GM18517 (cell line): ENCODE results near the gene ISCU.
"Not testable (repeated sequence)": the region's sequence is repeated elsewhere in the genome, so short reads cannot be mapped to it uniquely, and the experiment has no call there.

Experiments
- ATAC-seq: cut with Tn5 transposase; IDR thresholded peaks from one replicate; pipeline ENCODE4 v1.9.1; 2021; ENCODE audit warnings: mild to moderate bottlenecking, moderate library complexity; ENCODE audit not compliant: unreplicated experiment

ISCU gene

DNA sequence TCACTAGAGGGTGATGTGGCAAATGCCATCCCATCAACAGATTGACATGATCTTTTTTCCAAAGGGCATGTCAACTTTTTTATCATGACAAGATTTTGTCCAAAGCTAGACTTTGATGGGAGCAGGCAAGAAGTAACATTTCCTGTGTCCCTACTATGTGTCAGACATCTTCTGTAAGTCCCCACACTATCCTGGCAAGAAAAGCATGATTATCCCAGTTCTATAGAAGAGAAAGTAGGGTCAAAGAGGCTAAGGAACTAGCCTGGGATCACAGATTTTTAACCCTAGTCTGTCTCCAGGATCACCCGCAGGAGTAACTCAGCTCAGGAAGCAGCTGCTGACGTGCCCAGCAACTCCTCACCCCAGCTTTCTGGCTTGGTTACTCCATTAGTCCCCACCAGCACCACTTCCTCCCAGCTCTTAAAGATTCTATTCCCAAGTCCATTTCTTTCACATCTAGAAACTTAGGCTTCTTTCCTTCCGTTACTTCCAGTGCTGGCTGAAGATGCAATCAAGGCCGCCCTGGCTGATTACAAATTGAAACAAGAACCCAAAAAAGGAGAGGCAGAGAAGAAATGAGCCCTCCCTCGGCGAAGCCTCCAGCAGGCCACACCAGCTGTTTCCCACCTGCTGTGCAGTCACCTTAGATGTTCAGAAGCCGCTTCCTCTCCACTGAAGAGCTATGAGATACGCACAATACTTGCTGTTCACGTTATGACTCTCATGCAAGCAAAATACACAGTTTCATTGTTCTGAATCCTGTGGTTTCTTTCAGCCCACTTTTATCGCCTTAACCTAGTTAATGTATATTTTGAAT is 6.2 kb downstream of the ISCU start:
- peak; percentile 71 for ATAC-seq

DNA sequence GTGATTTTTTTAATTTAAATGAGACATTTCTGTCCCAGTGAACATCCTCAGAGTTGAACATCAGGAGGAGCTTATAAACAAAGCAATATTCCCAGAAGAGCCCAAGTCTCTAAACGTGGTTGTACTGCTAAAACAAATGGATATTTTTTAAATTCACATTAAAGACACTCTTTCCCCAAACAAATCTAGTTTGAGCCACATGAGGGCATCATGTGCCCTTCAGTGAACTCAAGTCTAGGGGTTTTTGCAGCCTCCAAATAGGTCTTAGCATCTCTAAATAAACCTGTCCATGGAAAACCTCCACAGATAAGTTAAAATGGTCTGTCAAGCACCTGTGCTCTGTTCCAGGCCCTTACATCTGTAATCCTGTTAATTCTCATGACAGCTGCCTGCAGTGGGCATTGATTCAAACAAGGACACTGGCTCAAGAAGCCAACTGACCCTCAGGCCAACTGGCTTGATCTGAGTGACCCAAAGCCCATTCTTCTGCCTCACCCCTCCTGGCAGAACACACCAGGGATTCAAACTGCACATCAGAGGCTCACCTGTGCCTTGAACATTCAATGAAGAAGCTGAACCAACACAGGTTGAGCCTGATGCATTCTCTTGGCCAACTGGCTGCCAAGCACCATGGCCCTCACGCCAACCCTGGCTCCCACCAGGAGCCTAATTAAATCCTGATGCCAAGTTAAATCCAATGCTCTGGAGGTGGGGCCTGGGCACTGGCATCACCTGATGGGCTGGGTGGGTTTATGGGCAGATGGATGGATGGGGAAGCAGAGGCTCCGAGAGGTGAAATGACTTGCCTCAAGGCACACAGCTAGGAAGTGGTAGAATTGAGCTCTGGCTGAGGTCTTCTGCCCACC is 8.6 kb downstream of the ISCU start:
- ATAC-seq: no peak

DNA sequence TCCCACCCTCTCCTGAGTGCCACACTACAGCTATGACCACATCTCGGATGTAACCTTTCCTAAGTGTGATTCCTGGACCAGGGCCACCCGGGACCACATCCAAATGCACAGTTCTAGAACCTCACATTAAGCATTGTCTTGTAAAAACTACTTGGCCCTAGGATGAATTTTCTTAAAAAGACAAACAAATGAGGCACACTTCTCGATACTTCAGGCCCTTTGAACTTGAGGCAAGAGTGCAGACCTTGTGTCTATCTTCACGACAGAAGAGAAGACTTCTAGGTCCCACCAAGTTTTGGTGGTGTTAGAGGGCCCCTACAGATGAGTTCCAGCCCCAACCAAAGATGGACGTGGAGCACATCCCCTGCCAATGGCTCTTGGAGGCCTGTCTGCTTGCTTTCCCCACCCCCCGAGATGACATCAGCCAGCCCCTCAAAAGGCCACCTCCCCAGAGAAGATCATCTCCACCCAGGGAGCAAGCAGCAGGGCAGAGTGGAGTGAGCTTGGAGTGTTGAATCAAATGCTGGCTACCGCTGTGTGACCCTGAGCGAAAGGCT is 9.3 kb downstream of the ISCU start:
- ATAC-seq: no peak

DNA sequence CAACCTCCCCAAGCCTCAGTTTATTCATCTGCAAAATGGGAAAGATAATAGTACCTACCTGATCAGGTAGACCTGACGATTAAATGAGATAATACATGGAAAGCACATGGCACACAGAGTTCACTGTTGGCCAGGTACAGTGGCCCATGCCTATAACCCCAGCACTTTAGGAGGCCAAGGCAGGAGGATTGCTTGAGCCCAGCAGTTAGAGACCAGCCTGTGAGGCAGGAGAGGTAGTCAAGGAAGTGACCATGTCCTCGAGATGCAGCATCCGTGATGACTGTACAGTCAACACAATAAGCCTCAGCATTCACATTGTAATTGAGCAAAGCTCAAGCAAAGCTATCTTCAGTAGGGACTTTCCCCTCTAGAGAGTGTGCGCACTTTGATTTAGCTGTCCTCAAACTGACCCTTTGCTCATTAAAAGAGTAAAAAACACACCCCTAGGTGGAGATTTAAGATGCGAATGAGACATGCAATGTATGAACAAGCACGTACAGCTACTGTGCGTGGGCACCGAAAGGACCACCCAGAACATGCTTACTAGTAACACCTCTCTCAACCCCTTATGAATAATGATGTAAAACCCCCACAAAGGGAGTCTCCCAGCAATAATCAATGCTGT is 9.9 kb downstream of the ISCU start:
- ATAC-seq: peak; percentile 34

DNA sequence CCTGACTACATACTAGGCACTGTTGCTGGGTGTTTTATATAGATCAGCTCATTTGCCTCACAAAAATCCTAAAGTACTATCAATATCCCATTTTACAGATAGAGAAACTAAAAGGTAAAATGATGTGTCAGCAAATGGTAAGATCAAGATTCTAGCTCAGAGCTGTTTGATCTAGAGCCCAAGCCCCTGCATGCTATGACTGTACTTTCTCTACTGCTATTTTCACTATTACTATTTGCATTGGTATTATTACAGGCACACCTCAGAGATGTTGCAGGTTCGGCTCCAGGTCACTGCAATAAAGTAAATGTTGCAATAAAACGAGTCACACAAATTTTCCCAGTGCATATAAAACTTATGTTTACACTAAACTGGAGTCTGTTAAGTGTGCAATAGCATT is 10.9 kb downstream of the ISCU start:
- peak; percentile 30 for ATAC-seq

DNA sequence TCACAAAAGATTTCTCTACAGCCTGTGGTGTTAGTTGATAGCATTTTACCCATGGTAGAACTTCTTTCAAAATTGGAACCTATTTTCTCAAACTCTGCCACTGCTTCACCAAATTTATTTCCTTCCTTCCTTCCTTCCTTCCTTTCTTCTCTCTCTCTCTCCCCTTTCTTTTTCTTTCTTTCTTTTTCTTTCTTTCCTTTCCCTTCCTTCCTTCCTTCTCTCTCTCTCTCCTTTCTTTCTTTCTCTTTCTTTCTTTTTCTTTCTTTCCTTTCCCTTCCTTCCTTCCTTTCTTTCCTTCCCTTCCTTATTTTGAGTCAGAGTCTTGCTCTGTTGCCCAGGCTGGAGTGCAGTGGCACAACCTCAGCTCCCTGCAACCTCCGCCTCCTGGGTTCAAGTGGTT is 11.9 kb downstream of the ISCU start:
- not testable (repeated sequence) for ATAC-seq

DNA sequence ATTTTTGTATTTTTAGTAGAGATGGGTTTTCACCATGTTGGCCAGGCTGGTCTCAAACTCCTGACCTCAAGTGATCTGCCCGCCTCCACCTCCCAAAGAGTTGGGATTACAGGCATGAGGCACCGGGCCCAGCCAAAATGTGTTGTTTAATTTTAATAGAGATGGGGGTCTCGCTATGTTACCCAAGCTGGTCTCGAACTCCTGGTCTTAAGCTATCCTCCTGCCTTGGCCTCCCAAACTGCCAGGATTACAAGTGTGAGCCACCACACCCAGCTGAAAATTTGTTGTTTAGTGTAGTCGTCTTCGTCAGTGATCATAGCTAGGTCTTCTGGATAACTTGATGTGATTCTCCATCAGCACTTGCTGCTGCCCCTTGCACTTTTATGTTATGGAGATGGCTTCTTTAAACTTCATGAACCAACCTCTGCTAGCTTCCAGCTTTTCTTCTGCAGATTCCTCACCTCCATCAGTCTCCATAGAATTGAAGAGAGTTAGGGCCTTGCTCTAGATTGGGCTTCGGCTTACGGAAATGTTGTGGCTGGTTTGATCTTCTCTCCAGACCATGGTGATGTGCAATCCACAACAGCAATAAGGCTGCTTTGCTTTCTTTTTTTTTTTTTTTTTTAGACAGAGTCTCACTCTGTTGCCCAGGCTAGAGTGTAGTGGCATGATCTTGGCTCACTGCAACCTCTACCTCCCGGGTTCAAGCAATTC is 13.0 kb downstream of the ISCU start:
- ATAC-seq: no peak

DNA sequence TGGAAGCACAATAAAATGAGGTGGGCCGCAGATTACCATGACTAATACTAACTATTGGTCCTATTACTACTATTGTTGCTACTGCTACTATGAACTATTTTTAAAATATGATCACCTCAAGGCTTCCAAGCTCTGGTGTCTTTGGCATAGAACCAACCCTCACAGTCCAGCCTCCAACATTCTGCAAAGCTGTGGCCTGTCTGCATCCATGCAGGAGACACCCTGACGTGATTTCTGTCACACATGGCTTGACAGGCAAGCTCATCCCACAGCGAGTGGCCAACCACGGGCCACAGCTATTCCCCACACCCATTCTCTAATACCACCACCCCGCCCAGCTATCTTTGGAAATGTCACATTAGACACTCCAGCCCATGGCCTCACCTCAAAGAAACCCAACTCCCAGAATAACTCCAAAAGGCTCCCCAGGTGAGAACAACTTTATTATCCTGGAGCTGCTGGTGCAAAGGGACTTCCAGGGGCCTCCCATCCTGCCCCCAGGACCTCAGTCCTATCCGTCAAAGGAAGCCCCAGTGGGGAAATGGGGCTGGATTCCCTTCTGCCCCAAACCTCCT is 14.4 kb downstream of the ISCU start:
- ATAC-seq: no peak

DNA sequence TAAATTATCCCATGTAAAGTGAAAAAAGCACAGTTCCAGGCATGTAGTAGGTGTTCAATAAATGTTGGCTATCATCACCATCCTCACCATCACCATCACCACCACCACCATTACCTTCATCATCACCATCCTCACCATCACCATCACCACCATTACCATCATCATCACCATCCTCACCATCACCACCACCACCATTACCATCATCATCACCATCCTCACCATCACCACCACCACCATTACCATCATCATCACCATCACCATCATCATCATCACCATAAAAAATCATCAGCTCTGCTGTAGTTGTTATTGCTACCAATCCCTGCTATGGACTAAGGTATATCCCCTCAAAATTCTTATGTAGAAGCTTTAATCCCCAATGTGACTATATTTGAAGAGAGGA is 15.1 kb downstream of the ISCU start:
- ATAC-seq: no peak

DNA sequence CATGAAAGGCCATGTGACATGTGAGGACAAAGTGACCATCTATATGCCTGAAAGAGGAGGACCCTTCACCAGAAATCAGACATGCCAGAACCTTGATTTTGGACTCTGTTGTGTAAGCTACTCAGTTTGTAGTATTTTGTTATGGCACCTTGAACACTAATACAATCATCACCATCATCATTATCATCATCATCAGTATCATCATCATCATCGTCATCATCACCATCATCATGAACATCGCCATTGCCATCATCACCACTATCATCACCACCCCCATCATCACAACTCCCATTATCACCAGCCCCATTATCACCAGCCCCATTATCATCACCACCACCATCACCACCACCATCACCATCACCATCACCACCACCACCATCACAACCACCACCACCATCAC is 15.9 kb downstream of the ISCU start:
- ATAC-seq: no peak

DNA sequence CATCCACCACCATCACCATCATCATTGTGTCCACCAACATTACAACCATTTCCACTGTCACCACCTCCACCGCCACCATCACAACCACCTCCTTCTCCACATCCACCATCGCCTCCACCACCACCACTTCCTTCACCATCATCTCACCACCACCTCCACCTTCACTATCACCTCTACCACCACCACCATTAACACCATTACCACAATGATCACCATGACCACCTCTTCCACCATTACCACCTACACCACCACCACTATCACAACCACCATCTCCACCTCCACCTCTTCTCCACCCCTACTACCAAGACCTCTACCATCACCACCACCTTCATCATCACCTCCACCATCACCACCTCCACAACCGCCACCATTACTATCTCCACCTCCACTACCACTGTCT is 16.4 kb downstream of the ISCU start:
- no peak for ATAC-seq

DNA sequence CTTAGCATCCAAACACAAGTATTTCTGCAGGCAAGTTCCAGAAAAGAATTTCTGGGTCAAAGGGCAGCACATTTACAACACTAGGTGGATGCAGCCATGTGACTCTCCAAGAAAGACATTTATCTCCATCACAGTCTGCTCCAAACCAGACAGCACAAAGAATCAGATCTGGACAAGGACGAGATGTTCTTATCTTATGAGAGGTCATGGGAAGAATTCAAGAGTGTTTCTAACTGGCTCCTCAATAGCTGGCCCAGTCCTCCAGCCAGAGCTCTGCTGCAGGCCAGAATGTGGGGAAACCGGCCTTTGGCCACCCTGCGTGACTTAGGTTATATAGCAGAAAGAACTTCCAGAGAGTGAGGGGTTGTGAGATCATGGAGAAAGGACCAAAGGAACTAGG is 18.1 kb downstream of the ISCU start:
- no peak for ATAC-seq

DNA sequence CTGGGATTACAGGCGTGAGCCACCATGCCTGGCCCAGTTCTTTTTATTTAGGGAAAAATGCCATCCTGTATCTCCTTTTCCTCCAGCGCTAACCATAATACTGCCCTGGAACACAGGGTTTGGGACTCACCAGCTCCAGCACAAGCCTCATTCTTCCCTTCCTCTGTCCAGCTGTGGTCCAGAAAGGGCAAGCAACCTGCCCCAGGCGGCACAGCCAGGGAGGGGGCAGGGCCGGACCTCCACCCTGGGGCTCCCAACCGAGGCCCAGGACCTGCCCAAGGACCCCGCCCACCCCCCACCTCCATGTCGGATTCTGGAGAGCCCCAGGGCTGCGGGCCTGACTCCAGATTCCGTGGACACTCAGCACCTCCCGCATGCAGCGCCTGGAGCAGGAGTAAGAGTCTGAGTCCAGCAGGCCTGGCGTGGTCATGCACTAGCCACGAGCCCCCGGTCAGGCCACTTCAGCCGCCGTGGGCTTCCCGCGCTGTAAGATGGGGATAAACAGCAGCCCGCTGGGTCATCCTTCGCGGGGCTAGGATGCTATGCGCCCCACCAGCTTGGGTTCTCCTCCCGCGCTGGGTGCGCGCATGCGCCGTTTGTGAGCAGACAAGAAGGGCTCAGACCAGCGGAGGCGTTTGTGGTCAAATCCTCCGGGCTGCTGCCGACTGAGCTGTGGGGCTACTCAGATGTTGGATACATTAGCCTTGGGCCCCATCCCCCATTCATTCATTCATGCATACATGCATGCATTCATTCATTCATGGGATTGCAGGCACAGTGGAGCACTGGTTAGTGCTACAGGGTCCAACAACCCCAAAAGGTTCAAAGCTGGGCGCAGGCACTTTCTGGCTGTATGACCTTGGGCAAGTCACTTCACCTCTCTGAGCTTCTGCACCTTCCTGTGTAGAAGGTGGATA is 19.2 kb downstream of the ISCU start:
- no peak for ATAC-seq

DNA sequence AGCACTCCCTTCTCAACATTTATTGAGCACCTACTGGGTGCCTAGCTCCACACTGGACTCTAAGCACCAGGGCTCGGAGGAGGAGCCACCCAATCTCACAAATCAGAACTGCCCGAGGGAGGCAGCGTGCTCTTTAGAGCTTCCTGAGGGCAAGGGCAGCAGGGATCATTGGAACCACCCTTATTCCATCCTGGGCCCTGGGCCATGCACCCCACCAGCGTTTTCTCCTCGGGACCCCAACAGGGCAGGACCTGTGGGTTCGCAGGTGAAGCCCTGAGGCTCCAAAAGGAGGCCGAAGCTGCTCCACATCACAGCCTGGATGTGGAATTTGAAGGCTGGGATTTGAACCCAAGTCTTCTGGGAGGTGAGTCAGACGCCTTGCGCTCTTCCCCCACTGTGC is 20.1 kb downstream of the ISCU start:
- no peak for ATAC-seq

DNA sequence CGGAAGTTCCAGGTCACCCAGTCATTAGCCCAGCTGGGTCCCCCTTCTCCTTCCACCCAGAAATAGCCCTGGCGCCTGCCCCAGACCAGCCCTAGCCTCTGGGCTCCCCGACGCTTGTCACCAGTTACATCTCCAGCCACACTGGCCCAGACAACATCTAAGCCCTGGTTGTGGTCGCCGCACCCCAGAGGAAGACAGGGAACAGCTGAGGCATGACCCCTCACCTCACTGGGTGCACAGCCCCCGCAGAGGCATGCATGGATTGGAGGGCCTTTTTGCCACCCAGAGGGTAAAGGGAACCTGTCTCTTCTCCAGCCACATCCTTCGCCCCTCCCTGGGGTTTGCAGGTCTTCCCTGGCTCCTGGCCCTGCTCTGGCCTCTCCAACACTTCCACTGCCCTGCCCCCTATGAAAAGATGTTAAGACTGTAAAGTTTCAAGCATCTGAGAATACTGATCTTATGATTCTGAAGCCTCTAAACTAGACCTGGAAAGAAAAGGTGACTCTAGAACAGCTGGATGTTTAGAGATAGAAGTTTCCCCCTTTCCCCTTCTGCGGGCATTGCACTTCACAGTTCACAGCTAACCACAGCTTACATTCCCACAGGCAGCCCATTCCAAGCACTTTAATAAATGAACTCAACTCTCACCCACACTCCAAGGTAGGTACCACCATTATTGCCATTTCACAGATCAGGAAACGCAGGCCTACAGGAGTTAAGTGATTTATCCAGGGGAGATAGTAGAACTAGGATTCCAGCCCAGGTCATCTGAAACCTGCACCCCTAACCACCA is 20.8 kb downstream of the ISCU start:
- no peak for ATAC-seq

DNA sequence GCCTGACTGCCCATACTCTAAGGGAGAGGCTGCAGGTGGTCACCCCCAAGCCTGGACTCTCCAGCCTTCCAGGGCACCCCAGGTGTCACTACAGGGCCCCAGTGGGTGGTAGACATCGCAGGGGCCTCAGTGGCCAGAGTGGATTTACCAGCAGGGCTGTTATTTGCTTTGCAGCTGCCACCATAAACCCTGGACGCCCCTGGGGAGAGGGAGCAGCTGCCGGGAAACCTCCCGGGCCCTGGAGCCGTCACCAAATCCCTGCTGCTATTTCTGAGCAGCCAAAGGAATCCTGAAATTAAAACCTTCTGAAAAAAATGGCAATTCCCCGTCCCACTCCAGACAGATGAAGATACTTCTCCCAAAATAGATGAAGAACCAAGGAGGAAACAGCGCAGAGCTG is 21.6 kb downstream of the ISCU start:
- no peak for ATAC-seq

DNA sequence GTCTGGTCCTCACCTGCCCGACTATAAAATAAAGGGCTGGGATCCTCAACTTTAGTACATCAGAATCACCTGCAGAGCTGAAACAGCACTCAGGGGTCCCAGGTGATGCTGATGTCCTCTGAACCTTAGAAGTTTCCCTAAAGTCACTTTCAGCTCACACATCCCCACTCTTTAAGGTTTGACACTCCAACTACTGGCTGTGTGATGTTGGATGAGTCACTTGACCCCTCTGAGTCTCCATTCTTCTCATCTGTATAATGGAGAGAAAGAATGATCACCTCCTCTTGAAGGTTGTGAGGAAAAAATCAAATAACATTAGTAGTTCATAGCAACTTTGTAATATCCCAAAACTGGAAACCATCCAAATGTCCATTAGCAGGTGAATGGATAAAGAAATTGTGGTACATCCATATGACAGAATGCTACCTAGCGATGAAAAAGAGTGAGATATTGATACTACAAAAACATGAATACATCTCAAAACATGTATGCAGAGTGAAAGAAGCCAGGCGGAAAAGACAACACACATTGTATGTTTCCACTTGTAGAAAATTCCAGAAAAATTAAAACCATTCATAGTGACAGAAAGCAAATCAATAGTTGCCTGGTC is 22.2 kb downstream of the ISCU start:
- no peak for ATAC-seq

DNA sequence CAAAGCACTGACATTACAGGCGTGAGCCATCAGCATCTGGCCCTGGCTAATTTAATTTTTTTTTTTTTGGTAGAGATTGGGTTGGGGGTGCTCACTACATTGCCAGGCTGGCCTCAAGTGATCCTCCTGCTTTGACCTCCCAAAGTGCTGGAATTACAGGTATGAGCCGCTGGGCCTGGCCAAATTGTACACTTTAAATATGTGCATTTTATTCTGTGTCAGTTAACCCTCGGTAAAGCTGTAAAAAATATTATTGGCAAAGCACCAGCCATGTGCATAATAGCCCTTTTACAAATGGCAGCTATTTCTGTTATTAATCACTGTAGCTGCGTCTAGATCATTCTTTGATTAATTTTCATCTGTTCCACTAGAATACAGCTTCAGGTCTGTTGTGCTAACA is 23.5 kb downstream of the ISCU start:
- ATAC-seq: no peak
